Non-pigmented ciliary epithelial cell (primary cell): ENCODE measurements around the gene PRM2.

Experiments used
- DNase-seq: peaks from one replicate; pipeline ENCODE4 v3.0.0-alpha.2; 2010; ENCODE audit warnings: low read depth

PRM2 gene

GRCh38 chr16:11248133-11248532 is 28.1 kb downstream of the PRM2 start:
- DNase-seq, result no peak

- DNase-seq, result no peak
Measured at GRCh38 chr16:11245988-11246387, 30.3 kb downstream of the PRM2 start.

- DNase-seq, result no peak
Measured at GRCh38 chr16:11245222-11245737, 31.0 kb downstream of the PRM2 start.

GRCh38 chr16:11242658-11243057 is 33.6 kb downstream of the PRM2 start:
- no peak for DNase-seq

GRCh38 chr16:11241480-11242204 is 34.6 kb downstream of the PRM2 start:
- no peak for DNase-seq

GRCh38 chr16:11240636-11241473 is 35.4 kb downstream of the PRM2 start:
- DNase-seq, result no peak

- no peak for DNase-seq
Measured at GRCh38 chr16:11239644-11240632, 36.3 kb downstream of the PRM2 start.

- DNase-seq, result no peak
Measured at GRCh38 chr16:11238272-11239202, 37.7 kb downstream of the PRM2 start.

GRCh38 chr16:11236461-11237254 is 39.6 kb downstream of the PRM2 start:
- DNase-seq, result no peak

- DNase-seq, result no peak
Measured at GRCh38 chr16:11235703-11235991, 40.6 kb downstream of the PRM2 start.

GRCh38 chr16:11234884-11235702 is 41.2 kb downstream of the PRM2 start:
- no peak for DNase-seq

GRCh38 chr16:11233727-11234376 is 42.4 kb downstream of the PRM2 start:
- no peak for DNase-seq

- DNase-seq, result no peak
Measured at GRCh38 chr16:11232852-11233726, 43.2 kb downstream of the PRM2 start.

GRCh38 chr16:11232302-11232851 is 43.9 kb downstream of the PRM2 start:
- DNase-seq, result no peak

GRCh38 chr16:11231367-11231970 is 44.8 kb downstream of the PRM2 start:
- DNase-seq, result no peak

GRCh38 chr16:11229906-11230305 is 46.4 kb downstream of the PRM2 start:
- no peak for DNase-seq

GRCh38 chr16:11229432-11229831 is 46.8 kb downstream of the PRM2 start:
- DNase-seq, result no peak
